CD14-positive monocyte (primary cell): Measurements from ENCODE around the gene SH2B3. TPM values are rescaled to one million over a fixed set of nuclear protein-coding genes. Genes with fewer than 3 reads are reported as not detected.

ENCODE experiments used
- DNase-seq, 3 donors: peaks; one replicate each; pipeline ENCODE4 v3.0.0-alpha.2; 2011 to 2022
- H2AFZ ChIP-seq: 2 replicates; pipeline ENCODE4 v1.6.0; 2012; ENCODE audit warnings: mild to moderate bottlenecking, low read depth, low read length, inconsistent platforms; ENCODE audit not compliant: insufficient read depth, poor library complexity, severe bottlenecking
- H3K27ac ChIP-seq, 2 donors: 1 replicate in 1 of 2; 2 replicates in 1 of 2; pipeline ENCODE4 v1.5.1; 2012 to 2013; ENCODE audit warnings: low read length in 2 of 2, control low read depth in 1 of 2, inconsistent platforms in 1 of 2, low read depth in 1 of 2, mild to moderate bottlenecking in 1 of 2
- H3K27me3 ChIP-seq, 2 donors: one replicate each; pipeline versions ENCODE4 v1.6.0 to v1.6.1; 2011 to 2013; ENCODE audit warnings: low read length in 2 of 2; ENCODE audit not compliant: control insufficient read depth in 2 of 2, insufficient read depth in 2 of 2
- H3K36me3 ChIP-seq, 2 donors: replicated peaks in 1 of 2; 1 replicate in 1 of 2; 2 replicates in 1 of 2; pipeline versions ENCODE4 v1.5.1 to v1.6.1; 2012 to 2013; ENCODE audit warnings: low read length in 2 of 2, control low read depth in 1 of 2, inconsistent platforms in 1 of 2, mild to moderate bottlenecking in 1 of 2; ENCODE audit not compliant: insufficient read depth in 2 of 2, control insufficient read depth in 1 of 2
- H3K4me1 ChIP-seq, 2 donors: 1 replicate in 1 of 2; 2 replicates in 1 of 2; pipeline versions ENCODE4 v1.5.1 to v1.6.1; 2012 to 2013; ENCODE audit warnings: low read length in 2 of 2, control low read depth in 1 of 2, inconsistent platforms in 1 of 2, mild to moderate bottlenecking in 1 of 2, moderate library complexity in 1 of 2; ENCODE audit not compliant: insufficient read depth in 2 of 2, control insufficient read depth in 1 of 2
- H3K4me2 ChIP-seq: replicated peaks from 2 replicates; pipeline ENCODE3; 2012; ENCODE audit warnings: low read length, moderate library complexity, mild to moderate bottlenecking; ENCODE audit not compliant: poor library complexity, severe bottlenecking; ENCODE audit errors: extremely low read depth
- H3K4me3 ChIP-seq, 3 experiments: fragments of 200-600 bp in 1 of 3; sonication (generic) in 1 of 3; replicated peaks in 1 of 3; 1 replicate in 2 of 3; 2 replicates in 1 of 3; pipeline ENCODE4 v1.5.1; 2011 to 2013; ENCODE audit warnings: low read length in 3 of 3, mild to moderate bottlenecking in 3 of 3, control low read depth in 2 of 3, low read depth in 2 of 3, inconsistent platforms in 1 of 3, moderate library complexity in 1 of 3
- H3K79me2 ChIP-seq: 2 replicates; pipeline ENCODE4 v1.6.0; 2012; ENCODE audit warnings: mild to moderate bottlenecking, control low read depth, inconsistent platforms, low read length, moderate library complexity; ENCODE audit not compliant: insufficient read depth
- H3K9ac ChIP-seq: 2 replicates; pipeline ENCODE4 v1.6.0; 2017; ENCODE audit warnings: low read length, mild to moderate bottlenecking; ENCODE audit not compliant: insufficient read depth, poor library complexity, severe bottlenecking
- H3K9me3 ChIP-seq, 2 donors: replicated peaks in 1 of 2; 1 replicate in 1 of 2; 2 replicates in 1 of 2; pipeline versions ENCODE4 v1.5.1 to v1.6.1; 2012 to 2013; ENCODE audit warnings: low read length in 2 of 2, control low read depth in 1 of 2; ENCODE audit not compliant: control insufficient read depth in 1 of 2, insufficient read depth in 1 of 2
- H4K20me1 ChIP-seq: 2 replicates; pipeline ENCODE4 v1.6.0; 2012; ENCODE audit warnings: mild to moderate bottlenecking, low read length, control low read depth, moderate library complexity; ENCODE audit not compliant: insufficient read depth
- H3K27ac Mint-ChIP-seq, 7 donors: one replicate each; pipeline ENCODE4 v1.8.0; 2020; ENCODE audit warnings: mild to moderate bottlenecking in 7 of 7, mixed read lengths in 7 of 7, moderate library complexity in 6 of 7, inconsistent platforms in 2 of 7
- H3K27me3 Mint-ChIP-seq, 3 donors: one replicate each; pipeline ENCODE4 v1.8.0; 2021 to 2022; ENCODE audit warnings: low read depth in 3 of 3, mild to moderate bottlenecking in 3 of 3, mixed read lengths in 3 of 3, moderate library complexity in 3 of 3, inconsistent platforms in 1 of 3
- H3K36me3 Mint-ChIP-seq, 2 donors: one replicate each; pipeline ENCODE4 v1.8.0; 2020; ENCODE audit warnings: mixed read lengths in 2 of 2, inconsistent platforms in 1 of 2, mild to moderate bottlenecking in 1 of 2
- H3K4me1 Mint-ChIP-seq: one replicate; pipeline ENCODE4 v1.8.0; 2020; ENCODE audit warnings: mild to moderate bottlenecking, mixed read lengths
- H3K4me3 Mint-ChIP-seq, 2 donors: one replicate each; pipeline ENCODE4 v1.8.0; 2020; ENCODE audit warnings: mild to moderate bottlenecking in 2 of 2, mixed read lengths in 2 of 2, moderate library complexity in 1 of 2
- H3K9me3 Mint-ChIP-seq, 7 donors: one replicate each; pipeline ENCODE4 v1.8.0; 2020 to 2022; ENCODE audit warnings: mixed read lengths in 7 of 7, mild to moderate bottlenecking in 6 of 7, moderate library complexity in 6 of 7, inconsistent platforms in 2 of 7
- CTCF ChIP-seq: fragments of 200-600 bp; IDR thresholded peaks from one replicate; pipeline ENCODE4 v1.8.0; 2022; ENCODE audit warnings: antibody characterized with exemption, mild to moderate bottlenecking
- WGBS: methylation state at CpG from one replicate; pipeline ENCODE4 v1.1.5; 2013; ENCODE audit warnings: missing lambda C conversion rate; ENCODE audit not compliant: insufficient coverage; 5-methylcytosine and 5-hydroxymethylcytosine counted together
- intact Hi-C, 2 donors: fragments of 100-400 bp; cut with micrococcal nuclease; formaldehyde crosslinking; loops; one replicate each; pipeline versions ENCODE4 v1.15.0 to v1.15.1; 2023
- polyA plus RNA-seq, 3 donors: library from polyadenylated mRNA; depleted of rRNA in 1 of 3; unstranded in 2 of 3; stranded (reverse) in 1 of 3; fragments of 300-500 nt in 2 of 3; fragments of >200 nt in 1 of 3; fragmentation: Illumina TruSeq in 2 of 3; gene quantifications; 1 replicate in 2 of 3; 2 replicates in 1 of 3; pipeline ENCODE4 v1.2.3, GENCODE V29; 2012 to 2021

The SH2B3 gene
- polyA plus RNA-seq, 3 donors: 15.2 to 136 (median 33.5) TPM

GRCh38 chr12:111451649-111452129, 46.0 kb downstream of the SH2B3 start:
- Mint-ChIP-seq H3K4me3 (no peak overlapping the region), H3K36me3 (peaks cover 85 to 88% of the 10 kb centered on the region in 2 donors), H3K4me1 (peaks cover 31% of the 10 kb centered on the region), H3K27me3 (peaks cover 0 to 3% (median 0%) of the 10 kb centered on the region in 3 donors), H3K9me3 (no peaks in the 10 kb centered on the region), H3K27ac (peak overlapping the region in 6 of 7 donors; percentile 1 to 86 (median 70))
- H3K9me3 ChIP-seq: no peaks in the 10 kb centered on the region
- H3K27ac ChIP-seq: peak overlapping the region in 1 of 2 donors; percentile 58
- H3K27me3 ChIP-seq: no peaks in the 10 kb centered on the region
- H4K20me1 ChIP-seq: peaks cover 96% of the 10 kb centered on the region
- peak; percentile 83 for TF ChIP-seq CTCF
- peaks cover 94% of the 10 kb centered on the region in 2 donors for H3K36me3 ChIP-seq
- peaks cover 8 to 21% of the 10 kb centered on the region in 2 donors for H3K4me1 ChIP-seq
- H3K9ac ChIP-seq: no peak overlapping the region
- no peak overlapping the region for H3K4me2 ChIP-seq
- WGBS: no CpG with 5 or more reads among the region's 6 CpGs
- intact Hi-C loops: loop anchor here (2.0 to 10.0 kb wide), 3 partner anchors 55 to 427 kb away; no protein-coding TSS in a partner anchor
- peaks cover 40% of the 10 kb centered on the region for H3K79me2 ChIP-seq
- H3K4me3 ChIP-seq: no peak overlapping the region
- H2AFZ ChIP-seq: no peak overlapping the region
- peak; percentile 58 to 73 (median 69) for DNase-seq

GRCh38 chr12:111453071-111453989, 47.6 kb downstream of the SH2B3 start:
- no peak for TF ChIP-seq CTCF
- Mint-ChIP-seq H3K27ac (peak overlapping the region; percentile 30 to 79 (median 40)), H3K27me3 (no peaks in the 10 kb centered on the region), H3K4me3 (no peak overlapping the region), H3K36me3 (peaks cover 71 to 78% of the 10 kb centered on the region in 2 donors), H3K4me1 (peaks cover 24% of the 10 kb centered on the region), H3K9me3 (no peaks in the 10 kb centered on the region)
- intact Hi-C loops: loop anchor here (5.0 to 10.0 kb wide), 2 partner anchors 121 to 429 kb away; no protein-coding TSS in a partner anchor
- H3K27ac ChIP-seq: no peak overlapping the region
- H2AFZ ChIP-seq: no peak overlapping the region
- WGBS: 97% methylated on average over 16 of the region's 25 CpGs
- no peak for DNase-seq
- peaks cover 85 to 92% of the 10 kb centered on the region in 2 donors for H3K36me3 ChIP-seq
- H3K4me1 ChIP-seq: peaks cover 8 to 15% of the 10 kb centered on the region in 2 donors
- H3K4me2 ChIP-seq: no peak overlapping the region
- no peak overlapping the region for H3K4me3 ChIP-seq
- H3K27me3 ChIP-seq: no peaks in the 10 kb centered on the region
- no peak overlapping the region for H3K9ac ChIP-seq
- H3K9me3 ChIP-seq: no peaks in the 10 kb centered on the region
- peaks cover 24% of the 10 kb centered on the region for H3K79me2 ChIP-seq
- peaks cover 80% of the 10 kb centered on the region for H4K20me1 ChIP-seq
